22Rv1 (cell line): Measurements from ENCODE around the gene ASCL5.

Experiments used
- ZFX ChIP-seq: fragments of 450-650 bp; IDR thresholded peaks from 2 replicates; pipeline ENCODE4 v1.6.1; 2017; ENCODE audit warnings: antibody characterized with exemption, borderline replicate concordance
- TF ChIP-seq, protein P1 (sequence below): fragments of 450-650 bp; IDR thresholded peaks from 2 replicates; pipeline ENCODE4 v1.5.1; 2017; ENCODE audit warnings: mild to moderate bottlenecking

DNA sequence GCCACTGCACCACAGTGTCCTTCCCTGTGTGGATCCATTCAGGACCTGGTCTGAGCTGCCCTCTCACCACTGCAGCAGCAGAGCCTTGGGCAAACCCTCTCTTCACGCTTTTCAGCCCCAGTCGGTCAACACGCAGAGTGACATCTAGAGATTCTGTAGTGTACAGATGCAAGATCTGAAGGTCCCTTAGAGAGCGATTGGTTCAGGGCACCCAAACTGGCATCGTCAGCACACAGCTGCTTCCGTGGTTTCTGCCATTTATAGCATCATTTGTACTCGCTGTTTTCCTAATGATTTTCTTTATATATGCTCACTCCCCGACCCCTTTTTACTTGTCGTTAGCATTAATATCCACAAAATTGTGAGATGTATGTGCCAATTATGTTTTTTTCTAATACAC is 1.5 kb upstream of the ASCL5 start:
- no peak for TF ChIP-seq ZFX
- TF ChIP-seq, protein P1, sequence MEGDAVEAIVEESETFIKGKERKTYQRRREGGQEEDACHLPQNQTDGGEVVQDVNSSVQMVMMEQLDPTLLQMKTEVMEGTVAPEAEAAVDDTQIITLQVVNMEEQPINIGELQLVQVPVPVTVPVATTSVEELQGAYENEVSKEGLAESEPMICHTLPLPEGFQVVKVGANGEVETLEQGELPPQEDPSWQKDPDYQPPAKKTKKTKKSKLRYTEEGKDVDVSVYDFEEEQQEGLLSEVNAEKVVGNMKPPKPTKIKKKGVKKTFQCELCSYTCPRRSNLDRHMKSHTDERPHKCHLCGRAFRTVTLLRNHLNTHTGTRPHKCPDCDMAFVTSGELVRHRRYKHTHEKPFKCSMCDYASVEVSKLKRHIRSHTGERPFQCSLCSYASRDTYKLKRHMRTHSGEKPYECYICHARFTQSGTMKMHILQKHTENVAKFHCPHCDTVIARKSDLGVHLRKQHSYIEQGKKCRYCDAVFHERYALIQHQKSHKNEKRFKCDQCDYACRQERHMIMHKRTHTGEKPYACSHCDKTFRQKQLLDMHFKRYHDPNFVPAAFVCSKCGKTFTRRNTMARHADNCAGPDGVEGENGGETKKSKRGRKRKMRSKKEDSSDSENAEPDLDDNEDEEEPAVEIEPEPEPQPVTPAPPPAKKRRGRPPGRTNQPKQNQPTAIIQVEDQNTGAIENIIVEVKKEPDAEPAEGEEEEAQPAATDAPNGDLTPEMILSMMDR = no peak
